Panc1 (cell line): Measurements from ENCODE around the gene TBXAS1. TPM values are rescaled to one million over a fixed set of nuclear protein-coding genes. Genes with fewer than 3 reads are reported as not detected.

Experiments used
- ATAC-seq: fragments of 200-7000 bp; cut with Tn5 transposase; 2 replicates; pipeline ENCODE4 v1.9.1; 2020; ENCODE audit warnings: mild to moderate bottlenecking, moderate library complexity
- BruUV-seq: library from RNA; stranded (reverse); fragments of 400-500 nt; replicated peaks from 2 replicates; lab custom pipeline; 2021; lab: Mats Ljungman, UMichigan
- CTCF ChIA-PET: fragments of 300-600 bp; sonication (Branson Sonifier 250); formaldehyde crosslinking; loops from one replicate; lab custom pipeline; 2022; ENCODE audit warnings: antibody characterized with exemption; lab: Charles Lee
- POLR2A ChIA-PET: fragments of 300-600 bp; sonication (Branson Sonifier 250); formaldehyde crosslinking; loops from one replicate; lab custom pipeline; 2022; ENCODE audit warnings: antibody characterized with exemption; lab: Charles Lee
- DNase-seq: peaks from one replicate; pipeline ENCODE4 v3.0.0-alpha.2; 2010; ENCODE audit warnings: low read depth, low spot score
- H3K27ac ChIP-seq: 2 replicates; pipeline ENCODE4 v1.5.1; 2011; ENCODE audit warnings: mild to moderate bottlenecking, low read length, inconsistent platforms
- H3K27me3 ChIP-seq: fragments of 200-500 bp; sonication (Bioruptor generic); 2 replicates; pipeline ENCODE4 v1.6.0; 2014; ENCODE audit warnings: low read length, inconsistent platforms; ENCODE audit not compliant: control insufficient read depth, insufficient read depth
- H3K36me3 ChIP-seq: fragments of 200-500 bp; sonication (Bioruptor generic); 2 replicates; pipeline ENCODE4 v1.5.1; 2014; ENCODE audit warnings: inconsistent platforms, mild to moderate bottlenecking, low read length, moderate library complexity; ENCODE audit not compliant: control insufficient read depth, insufficient read depth
- H3K4me1 ChIP-seq: 2 replicates; pipeline ENCODE4 v1.5.1; 2011; ENCODE audit warnings: inconsistent platforms, mild to moderate bottlenecking, low read length, moderate library complexity; ENCODE audit not compliant: control insufficient read depth, insufficient read depth
- H3K4me3 ChIP-seq, 2 experiments: 2 replicates each; pipeline ENCODE4 v1.5.1; 2011 to 2012; ENCODE audit warnings: low read depth in 2 of 2, low read length in 2 of 2, mild to moderate bottlenecking in 2 of 2, inconsistent platforms in 1 of 2, moderate library complexity in 1 of 2
- H3K9me3 ChIP-seq: fragments of 200-500 bp; sonication (Bioruptor generic); 2 replicates; pipeline ENCODE4 v1.5.1; 2014; ENCODE audit warnings: low read depth, mild to moderate bottlenecking, inconsistent platforms, low read length, moderate library complexity; ENCODE audit not compliant: control insufficient read depth, insufficient read depth
- POLR2AphosphoS5 ChIP-seq: IDR thresholded peaks from 2 replicates; pipeline ENCODE4 v1.6.1; 2012; ENCODE audit warnings: mild to moderate bottlenecking, low read depth, low read length, moderate library complexity
- SIN3A ChIP-seq: IDR thresholded peaks from 2 replicates; pipeline ENCODE4 v1.6.1; 2012; ENCODE audit warnings: low read depth, mild to moderate bottlenecking, low read length, moderate library complexity, borderline replicate concordance; ENCODE audit not compliant: insufficient read depth
- TCF7L2 ChIP-seq: IDR thresholded peaks from 2 replicates; pipeline ENCODE4 v1.6.1; 2011; ENCODE audit warnings: mild to moderate bottlenecking, low read depth, low read length, inconsistent platforms
- in situ Hi-C: cut with HindIII; loops from 2 replicates; pipeline ENCODE4 v1.10.0; 2016; ENCODE audit warnings: low sequenced_read_pairs, low pct_unique_long_range_greater_than_20kb
- intact Hi-C: fragments of 100-400 bp; cut with micrococcal nuclease; formaldehyde crosslinking; loops from one replicate; pipeline ENCODE4 v1.10.0; 2022; ENCODE audit not compliant: unreplicated experiment
- total RNA-seq: library from RNA; stranded (reverse); gene quantifications from one replicate; pipeline ENCODE4 v1.2.1, GENCODE V29; 2021; ENCODE audit not compliant: unreplicated experiment
- TF ChIP-seq, protein P1 (sequence below): fragments of 450-650 bp; IDR thresholded peaks from 2 replicates; pipeline ENCODE4 v1.5.1; 2017; ENCODE audit warnings: mild to moderate bottlenecking
- TF ChIP-seq, protein P2 (sequence below), 2 experiments: IDR thresholded peaks; 2 replicates each; pipeline ENCODE4 v1.6.1; 2011 to 2012; ENCODE audit warnings: low read depth in 2 of 2, control low read depth in 1 of 2, low read length in 1 of 2, mild to moderate bottlenecking in 1 of 2, moderate library complexity in 1 of 2; ENCODE audit not compliant: insufficient read depth in 1 of 2

Gene TBXAS1
- total RNA-seq, 1 experiment from 2014 or later = 4.4 TPM

DNA sequence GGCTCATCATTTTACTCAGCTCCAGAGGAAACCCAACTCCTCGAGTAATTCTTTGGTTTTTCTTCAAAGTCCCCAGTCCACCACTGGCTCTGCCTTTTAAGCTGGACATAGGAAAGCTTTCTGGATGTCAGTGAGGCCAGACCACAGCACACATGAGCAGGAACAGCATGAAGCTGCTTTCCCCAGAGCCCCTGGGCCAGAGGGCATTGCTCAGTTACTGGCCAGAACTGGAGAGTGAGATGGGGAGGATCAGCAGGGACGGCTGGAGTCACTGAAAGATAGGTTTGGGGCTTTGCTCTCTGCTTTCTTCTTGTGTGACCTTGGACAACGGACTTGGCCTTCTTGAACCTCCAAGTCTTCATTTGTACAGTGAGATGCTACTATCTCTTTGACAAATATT, 190.5 kb downstream of the TBXAS1 start:
- POLR2A ChIA-PET = no interaction called here
- Histone ChIP-seq H3K27me3 (no peaks in the 10 kb centered on the region), H3K27ac (no peak overlapping the region), H3K9me3 (no peaks in the 10 kb centered on the region), H3K4me3 (no peak overlapping the region), H3K36me3 (no peaks in the 10 kb centered on the region), H3K4me1 (no peaks in the 10 kb centered on the region)
- no TSS peak for BruUV-seq
- in situ Hi-C loops = no loop called here
- ATAC-seq (no peak), DNase-seq (no peak)
- CTCF ChIA-PET = no interaction called here
- TF ChIP-seq SIN3A = no peak
- TF ChIP-seq TCF7L2 = no peak
- TF ChIP-seq POLR2AphosphoS5 = no peak
- TF ChIP-seq, protein P1, sequence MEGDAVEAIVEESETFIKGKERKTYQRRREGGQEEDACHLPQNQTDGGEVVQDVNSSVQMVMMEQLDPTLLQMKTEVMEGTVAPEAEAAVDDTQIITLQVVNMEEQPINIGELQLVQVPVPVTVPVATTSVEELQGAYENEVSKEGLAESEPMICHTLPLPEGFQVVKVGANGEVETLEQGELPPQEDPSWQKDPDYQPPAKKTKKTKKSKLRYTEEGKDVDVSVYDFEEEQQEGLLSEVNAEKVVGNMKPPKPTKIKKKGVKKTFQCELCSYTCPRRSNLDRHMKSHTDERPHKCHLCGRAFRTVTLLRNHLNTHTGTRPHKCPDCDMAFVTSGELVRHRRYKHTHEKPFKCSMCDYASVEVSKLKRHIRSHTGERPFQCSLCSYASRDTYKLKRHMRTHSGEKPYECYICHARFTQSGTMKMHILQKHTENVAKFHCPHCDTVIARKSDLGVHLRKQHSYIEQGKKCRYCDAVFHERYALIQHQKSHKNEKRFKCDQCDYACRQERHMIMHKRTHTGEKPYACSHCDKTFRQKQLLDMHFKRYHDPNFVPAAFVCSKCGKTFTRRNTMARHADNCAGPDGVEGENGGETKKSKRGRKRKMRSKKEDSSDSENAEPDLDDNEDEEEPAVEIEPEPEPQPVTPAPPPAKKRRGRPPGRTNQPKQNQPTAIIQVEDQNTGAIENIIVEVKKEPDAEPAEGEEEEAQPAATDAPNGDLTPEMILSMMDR = no peak
- TF ChIP-seq, protein P2, sequence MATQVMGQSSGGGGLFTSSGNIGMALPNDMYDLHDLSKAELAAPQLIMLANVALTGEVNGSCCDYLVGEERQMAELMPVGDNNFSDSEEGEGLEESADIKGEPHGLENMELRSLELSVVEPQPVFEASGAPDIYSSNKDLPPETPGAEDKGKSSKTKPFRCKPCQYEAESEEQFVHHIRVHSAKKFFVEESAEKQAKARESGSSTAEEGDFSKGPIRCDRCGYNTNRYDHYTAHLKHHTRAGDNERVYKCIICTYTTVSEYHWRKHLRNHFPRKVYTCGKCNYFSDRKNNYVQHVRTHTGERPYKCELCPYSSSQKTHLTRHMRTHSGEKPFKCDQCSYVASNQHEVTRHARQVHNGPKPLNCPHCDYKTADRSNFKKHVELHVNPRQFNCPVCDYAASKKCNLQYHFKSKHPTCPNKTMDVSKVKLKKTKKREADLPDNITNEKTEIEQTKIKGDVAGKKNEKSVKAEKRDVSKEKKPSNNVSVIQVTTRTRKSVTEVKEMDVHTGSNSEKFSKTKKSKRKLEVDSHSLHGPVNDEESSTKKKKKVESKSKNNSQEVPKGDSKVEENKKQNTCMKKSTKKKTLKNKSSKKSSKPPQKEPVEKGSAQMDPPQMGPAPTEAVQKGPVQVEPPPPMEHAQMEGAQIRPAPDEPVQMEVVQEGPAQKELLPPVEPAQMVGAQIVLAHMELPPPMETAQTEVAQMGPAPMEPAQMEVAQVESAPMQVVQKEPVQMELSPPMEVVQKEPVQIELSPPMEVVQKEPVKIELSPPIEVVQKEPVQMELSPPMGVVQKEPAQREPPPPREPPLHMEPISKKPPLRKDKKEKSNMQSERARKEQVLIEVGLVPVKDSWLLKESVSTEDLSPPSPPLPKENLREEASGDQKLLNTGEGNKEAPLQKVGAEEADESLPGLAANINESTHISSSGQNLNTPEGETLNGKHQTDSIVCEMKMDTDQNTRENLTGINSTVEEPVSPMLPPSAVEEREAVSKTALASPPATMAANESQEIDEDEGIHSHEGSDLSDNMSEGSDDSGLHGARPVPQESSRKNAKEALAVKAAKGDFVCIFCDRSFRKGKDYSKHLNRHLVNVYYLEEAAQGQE (IDR thresholded peaks at IDR 0.05; ENCODE audit: insufficient read depth in 1 of 2, low read depth in 2 of 2, low read length in 1 of 2) = no peak
- intact Hi-C loops = no loop called here

DNA sequence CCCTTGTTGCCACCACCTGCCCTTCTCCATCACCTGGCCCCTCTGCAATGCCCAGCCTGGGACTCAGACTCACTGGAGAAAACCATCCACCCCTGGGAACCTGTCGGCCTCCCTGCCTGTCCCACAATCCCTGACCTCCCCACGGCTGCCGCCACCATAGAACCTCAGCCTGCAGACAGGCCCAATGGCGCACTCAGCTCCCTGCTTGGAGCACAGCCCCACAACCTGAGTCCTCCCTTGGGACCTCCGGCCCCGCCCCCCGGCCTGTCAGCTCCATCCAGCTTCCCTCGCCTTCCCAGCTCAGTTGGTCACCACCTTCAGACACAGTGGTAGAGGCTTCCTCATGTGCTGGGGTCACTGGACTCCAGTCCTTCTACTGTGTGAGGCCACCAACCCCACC, 192.5 kb downstream of the TBXAS1 start:
- Histone ChIP-seq H3K4me1 (no peaks in the 10 kb centered on the region), H3K36me3 (no peaks in the 10 kb centered on the region), H3K27me3 (no peaks in the 10 kb centered on the region), H3K27ac (no peak overlapping the region), H3K4me3 (no peak overlapping the region), H3K9me3 (no peaks in the 10 kb centered on the region)
- DNase-seq (no peak), ATAC-seq (no peak)
- intact Hi-C loops (no loop called here), in situ Hi-C loops (no loop called here)
- POLR2A ChIA-PET = no interaction called here
- CTCF ChIA-PET = no interaction called here
- no peak for TF ChIP-seq TCF7L2
- TF ChIP-seq SIN3A = no peak
- TF ChIP-seq POLR2AphosphoS5 = no peak
- TF ChIP-seq, protein P2 (IDR thresholded peaks at IDR 0.05; ENCODE audit: insufficient read depth in 1 of 2, low read depth in 2 of 2, low read length in 1 of 2) = no peak
- TF ChIP-seq, protein P1 = no peak
- no TSS peak for BruUV-seq
